GM23338 (cell line): ENCODE measurements around the gene TMEM187. TPM values are rescaled to one million over a fixed set of nuclear protein-coding genes. Genes with fewer than 3 reads are reported as not detected.

ENCODE experiments used
- ATAC-seq: fragments of 200-7000 bp; cut with Tn5 transposase; 3 replicates; pipeline ENCODE4 v1.9.1; 2020
- DNase-seq: peaks from one replicate; pipeline ENCODE4 v3.0.0-alpha.2; 2015; ENCODE audit warnings: low spot score
- H2AFZ ChIP-seq: fragments of 200-600 bp; sonication (generic); 2 replicates; pipeline ENCODE4 v1.8.0; 2016; ENCODE audit warnings: antibody characterized with exemption, mild to moderate bottlenecking, moderate library complexity
- H3F3A ChIP-seq: fragments of 200-600 bp; sonication (generic); replicated peaks from 2 replicates; pipeline ENCODE4 v1.8.0; 2017; ENCODE audit warnings: antibody characterized with exemption, mixed run types, low read depth
- H3K27ac ChIP-seq: fragments of 200-600 bp; sonication (generic); 2 replicates; pipeline ENCODE4 v1.6.1; 2016; ENCODE audit warnings: low read depth
- H3K27me3 ChIP-seq: fragments of 200-600 bp; sonication (generic); 2 replicates; pipeline ENCODE4 v1.8.0; 2016; ENCODE audit warnings: mild to moderate bottlenecking, mixed run types, moderate library complexity; ENCODE audit not compliant: insufficient read depth
- H3K36me3 ChIP-seq: fragments of 200-600 bp; sonication (generic); 2 replicates; pipeline ENCODE4 v1.8.0; 2016; ENCODE audit warnings: mild to moderate bottlenecking; ENCODE audit not compliant: insufficient read depth
- H3K4me1 ChIP-seq: fragments of 200-600 bp; sonication (generic); 2 replicates; pipeline ENCODE4 v1.8.0; 2016; ENCODE audit warnings: mild to moderate bottlenecking, moderate library complexity; ENCODE audit not compliant: insufficient read depth
- H3K4me2 ChIP-seq: fragments of 200-600 bp; sonication (generic); 2 replicates; pipeline ENCODE4 v1.7.1; 2017; ENCODE audit warnings: mixed run types
- H3K4me3 ChIP-seq: fragments of 200-600 bp; sonication (generic); 2 replicates; pipeline ENCODE4 v1.6.1; 2016; ENCODE audit warnings: mixed run types
- H3K79me2 ChIP-seq: fragments of 200-600 bp; sonication (generic); replicated peaks from 2 replicates; pipeline ENCODE4 v1.8.0; 2017; ENCODE audit warnings: mild to moderate bottlenecking; ENCODE audit not compliant: insufficient read depth
- H3K9me2 ChIP-seq: fragments of 200-600 bp; sonication (generic); 2 replicates; pipeline ENCODE4 v1.8.0; 2017; ENCODE audit not compliant: insufficient read depth
- H4K20me1 ChIP-seq: fragments of 200-600 bp; sonication (generic); replicated peaks from 2 replicates; pipeline ENCODE4 v1.8.0; 2017; ENCODE audit warnings: mild to moderate bottlenecking; ENCODE audit not compliant: insufficient read depth
- H3K27ac Mint-ChIP-seq: 2 replicates; pipeline ENCODE4 v1.8.0; 2020; ENCODE audit warnings: inconsistent platforms, mild to moderate bottlenecking, moderate library complexity, mixed read lengths
- H3K27me3 Mint-ChIP-seq: 3 replicates; pipeline ENCODE4 v1.8.0; 2022; ENCODE audit warnings: low read depth, mild to moderate bottlenecking, moderate library complexity, mixed read lengths, inconsistent platforms; ENCODE audit not compliant: insufficient read depth, poor library complexity
- H3K36me3 Mint-ChIP-seq: 3 replicates; pipeline ENCODE4 v1.8.0; 2021; ENCODE audit warnings: low read depth, mild to moderate bottlenecking, inconsistent platforms, moderate library complexity, mixed read lengths
- H3K4me1 Mint-ChIP-seq: 3 replicates; pipeline ENCODE4 v1.8.0; 2020; ENCODE audit warnings: mild to moderate bottlenecking, inconsistent platforms, mixed read lengths
- H3K4me3 Mint-ChIP-seq: 3 replicates; pipeline ENCODE4 v1.8.0; 2021; ENCODE audit warnings: moderate library complexity, mild to moderate bottlenecking, inconsistent platforms, mixed read lengths
- H3K9me3 Mint-ChIP-seq: 3 replicates; pipeline ENCODE4 v1.8.0; 2020; ENCODE audit warnings: moderate library complexity, mild to moderate bottlenecking, inconsistent platforms, mixed read lengths
- CREB1 ChIP-seq: fragments of 250-450 bp; sonication (Bioruptor Pico); IDR thresholded peaks from 2 replicates; pipeline ENCODE4 v1.5.0; 2020; ENCODE audit warnings: low read depth, mild to moderate bottlenecking, moderate library complexity
- CTCF ChIP-seq, 2 experiments: fragments of 200-600 bp in 1 of 2; sonication (generic) in 1 of 2; conservative IDR thresholded peaks; 2 replicates each; pipeline versions ENCODE4 v1.5.1 to v1.6.1; 2016 to 2017; ENCODE audit warnings: antibody characterized with exemption in 2 of 2, low read depth in 2 of 2, mild to moderate bottlenecking in 2 of 2, moderate library complexity in 1 of 2
- ETS1 ChIP-seq: IDR thresholded peaks from 2 replicates; pipeline ENCODE4 v1.6.1; 2016; ENCODE audit warnings: antibody characterized with exemption
- EZH2phosphoT487 ChIP-seq: fragments of 200-600 bp; sonication (generic); IDR thresholded peaks from one replicate; pipeline ENCODE4 v1.8.1; 2018; ENCODE audit warnings: antibody characterized with exemption; ENCODE audit not compliant: unreplicated experiment
- JUNB ChIP-seq: IDR thresholded peaks from one replicate; pipeline ENCODE4 v1.6.1; 2016; ENCODE audit warnings: antibody characterized with exemption; ENCODE audit not compliant: unreplicated experiment
- STAT1 ChIP-seq: IDR thresholded peaks from one replicate; pipeline ENCODE4 v1.6.1; 2016; ENCODE audit warnings: antibody characterized with exemption; ENCODE audit not compliant: unreplicated experiment
- ZNF462 ChIP-seq: fragments of 250-450 bp; sonication (Bioruptor Pico); IDR thresholded peaks from 2 replicates; pipeline ENCODE4 v1.5.0; 2020; ENCODE audit warnings: mild to moderate bottlenecking, moderate library complexity
- polyA plus RNA-seq: library from polyadenylated mRNA; unstranded; fragments of >200 nt; fragmentation: Nextera tagmentation; extraction: Ambion mirVana; gene quantifications from 2 replicates; pipeline ENCODE4 v1.2.1, GENCODE V29; 2016
- total RNA-seq: library from RNA; depleted of rRNA; stranded (reverse); fragments of >200 nt; shearing (Covaris generic); gene quantifications from 2 replicates; pipeline ENCODE4 v1.2.3, GENCODE V29; 2014

The TMEM187 gene
- total and polyA plus RNA-seq, 2 experiments from 2014 or later = 2.5 to 4.4 TPM

GRCh38 chrX:154032160-154032559 lies 59.6 kb downstream of the TMEM187 start (continued):
- TF ChIP-seq ZNF462 (CRISPR knock-in tag) (no peak), STAT1 (no peak), CREB1 (CRISPR knock-in tag) (no peak)

- no peak overlapping the region for H2AFZ ChIP-seq
- H3F3A ChIP-seq = no peaks in the 10 kb centered on the region
- H3K79me2 ChIP-seq = peaks cover 19% of the 10 kb centered on the region; the same call in 1 of the 2 replicates
- DNase-seq (peak; percentile 45), ATAC-seq (peak; percentile 67)
- no peaks in the 10 kb centered on the region for H3K9me3 Mint-ChIP-seq
- no peak overlapping the region for H3K27ac ChIP-seq
- no peak overlapping the region for H3K4me3 Mint-ChIP-seq
- peaks cover 6% of the 10 kb centered on the region; the same call in 1 of the 2 replicates for H3K4me1 ChIP-seq
- no peaks in the 10 kb centered on the region for H3K27me3 ChIP-seq
- peak overlapping the region; percentile 72 for H3K27ac Mint-ChIP-seq
- peaks cover 24% of the 10 kb centered on the region; the same call in 2 of the 3 replicates for H3K36me3 Mint-ChIP-seq
- H3K27me3 Mint-ChIP-seq = peaks cover 11% of the 10 kb centered on the region
- H3K4me2 ChIP-seq = no peak overlapping the region
- H4K20me1 ChIP-seq = no peaks in the 10 kb centered on the region
- peaks cover 40% of the 10 kb centered on the region for H3K4me1 Mint-ChIP-seq
- H3K36me3 ChIP-seq = no peaks in the 10 kb centered on the region
- no peaks in the 10 kb centered on the region for H3K9me2 ChIP-seq
- H3K4me3 ChIP-seq = no peak overlapping the region
- TF ChIP-seq JUNB = no peak
- no peak for TF ChIP-seq EZH2phosphoT487
- TF ChIP-seq CTCF (conservative IDR thresholded peaks at IDR 0.05; ENCODE audit: low read depth in 2 of 2) = no peak
- no peak for TF ChIP-seq ETS1
- no peak for TF ChIP-seq CREB1 (CRISPR knock-in tag)
Measured at GRCh38 chrX:154032653-154033052, 60.1 kb downstream of the TMEM187 start.
